C4-2B (cell line): ENCODE data around the gene KCNIP4.

Experiments used
- CTCF ChIP-seq: fragments of 450-650 bp; conservative IDR thresholded peaks from 2 replicates; pipeline ENCODE4 v1.5.1; 2017; ENCODE audit warnings: mild to moderate bottlenecking
- ZFX ChIP-seq: fragments of 450-650 bp; IDR thresholded peaks from 2 replicates; pipeline ENCODE4 v1.6.1; 2017

GRCh38 chr4:21989351-21989750, 40.8 kb upstream of the KCNIP4 start:
- TF ChIP-seq CTCF (no peak), ZFX (no peak)
